Astrocyte (in vitro differentiated cells and primary cell): ENCODE data around the gene CBX8. TPM values are rescaled to one million over a fixed set of nuclear protein-coding genes. Genes with fewer than 3 reads are reported as not detected.

ENCODE experiments used
- DNase-seq: peaks from one replicate; pipeline ENCODE4 v3.0.0-alpha.2; 2010; ENCODE audit warnings: low read depth
- FAIRE-seq: peaks from 2 replicates; lab custom pipeline; 2011; peaks lifted over from hg19 to GRCh38; lab: Jason Lieb, UNC
- H2AFZ ChIP-seq: 2 replicates; pipeline ENCODE4 v1.6.0; 2012; ENCODE audit warnings: low read depth, low read length, inconsistent platforms
- H3K27ac ChIP-seq: 2 replicates; pipeline ENCODE4 v1.5.1; 2011; ENCODE audit warnings: low read depth, low read length, inconsistent platforms
- H3K27me3 ChIP-seq: 2 replicates; pipeline ENCODE4 v1.6.0; 2011; ENCODE audit warnings: low read length, inconsistent platforms; ENCODE audit not compliant: insufficient read depth
- H3K36me3 ChIP-seq: 2 replicates; pipeline ENCODE4 v1.5.1; 2011; ENCODE audit warnings: low read length, inconsistent platforms; ENCODE audit not compliant: insufficient read depth
- H3K4me1 ChIP-seq: 2 replicates; pipeline ENCODE4 v1.5.1; 2011; ENCODE audit warnings: low read length, inconsistent platforms; ENCODE audit not compliant: insufficient read depth
- H3K4me2 ChIP-seq: 2 replicates; pipeline ENCODE4 v1.6.0; 2012; ENCODE audit warnings: low read length, inconsistent platforms
- H3K4me3 ChIP-seq: 2 replicates; pipeline ENCODE4 v1.5.1; 2011; ENCODE audit warnings: low read depth, mild to moderate bottlenecking, low read length, inconsistent platforms; ENCODE audit not compliant: insufficient read depth
- H3K79me2 ChIP-seq: 2 replicates; pipeline ENCODE4 v1.6.0; 2012; ENCODE audit warnings: mild to moderate bottlenecking, low read length, inconsistent platforms; ENCODE audit not compliant: insufficient read depth
- H3K9ac ChIP-seq: 2 replicates; pipeline ENCODE4 v1.6.0; 2012; ENCODE audit warnings: mild to moderate bottlenecking, low read length, inconsistent platforms
- H3K9me3 ChIP-seq: 2 replicates; pipeline ENCODE4 v1.5.1; 2012; ENCODE audit warnings: low read depth, mild to moderate bottlenecking, low read length, inconsistent platforms; ENCODE audit not compliant: insufficient read depth
- H4K20me1 ChIP-seq: 2 replicates; pipeline ENCODE4 v1.6.0; 2012; ENCODE audit warnings: low read length, inconsistent platforms; ENCODE audit not compliant: insufficient read depth
- H3K27ac Mint-ChIP-seq: one replicate; pipeline ENCODE4 v1.8.0; 2021; ENCODE audit warnings: mild to moderate bottlenecking, mixed read lengths; ENCODE audit not compliant: unreplicated experiment
- H3K27me3 Mint-ChIP-seq: one replicate; pipeline ENCODE4 v1.8.0; 2021; ENCODE audit warnings: low read depth, mixed read lengths; ENCODE audit not compliant: unreplicated experiment
- H3K36me3 Mint-ChIP-seq: one replicate; pipeline ENCODE4 v1.8.0; 2021; ENCODE audit warnings: low read depth, mixed read lengths; ENCODE audit not compliant: unreplicated experiment
- H3K4me1 Mint-ChIP-seq: one replicate; pipeline ENCODE4 v1.8.0; 2021; ENCODE audit warnings: low read depth, mixed read lengths; ENCODE audit not compliant: unreplicated experiment
- H3K4me3 Mint-ChIP-seq: one replicate; pipeline ENCODE4 v1.8.0; 2021; ENCODE audit warnings: mild to moderate bottlenecking, moderate library complexity, mixed read lengths; ENCODE audit not compliant: unreplicated experiment
- H3K9me3 Mint-ChIP-seq: one replicate; pipeline ENCODE4 v1.8.0; 2021; ENCODE audit warnings: mild to moderate bottlenecking, mixed read lengths; ENCODE audit not compliant: unreplicated experiment
- CTCF ChIP-seq: IDR thresholded peaks from 2 replicates; pipeline ENCODE4 v1.5.1; 2011; ENCODE audit warnings: low read depth, mild to moderate bottlenecking, inconsistent platforms, low read length, moderate library complexity; ENCODE audit not compliant: insufficient read depth
- EZH2 ChIP-seq: IDR thresholded peaks from 2 replicates; pipeline ENCODE4 v1.6.1; 2012; ENCODE audit warnings: mild to moderate bottlenecking, low read length, inconsistent platforms; ENCODE audit not compliant: insufficient read depth
- total RNA-seq: library from RNA; stranded (reverse); gene quantifications from 2 replicates; pipeline ENCODE4 v1.2.1, GENCODE V29; 2021

Gene CBX8
- total RNA-seq, 1 donor from 2014 or later: 3.4 TPM

GRCh38 chr17:79794659-79795511 lies 2.0 kb downstream of the CBX8 start:
- Histone ChIP-seq H4K20me1 (peaks cover 37% of the 10 kb centered on the region), H3K4me2 (no peak overlapping the region)
- no peak for FAIRE-seq

GRCh38 chr17:79793924-79794304 lies 3.0 kb downstream of the CBX8 start:
- peaks cover 31% of the 10 kb centered on the region for H4K20me1 ChIP-seq
- H3K9me3 ChIP-seq: no peaks in the 10 kb centered on the region
- Mint-ChIP-seq H3K4me3 (peak overlapping the region; percentile 63), H3K4me1 (peaks cover 8% of the 10 kb centered on the region), H3K27ac (peak overlapping the region; percentile 36), H3K9me3 (peaks cover 7% of the 10 kb centered on the region), H3K27me3 (peaks cover 28% of the 10 kb centered on the region), H3K36me3 (peaks cover 2% of the 10 kb centered on the region)
- peak overlapping the region; percentile 43 for H3K4me3 ChIP-seq
- H3K36me3 ChIP-seq: no peaks in the 10 kb centered on the region
- FAIRE-seq (no peak), DNase-seq (no peak)
- H2AFZ ChIP-seq: no peak overlapping the region
- peak overlapping the region; percentile 91 for H3K4me2 ChIP-seq
- peaks cover 36% of the 10 kb centered on the region for H3K4me1 ChIP-seq
- H3K27me3 ChIP-seq: peaks cover 47% of the 10 kb centered on the region
- no peak overlapping the region for H3K27ac ChIP-seq
- peaks cover 6% of the 10 kb centered on the region for H3K79me2 ChIP-seq
- H3K9ac ChIP-seq: peak overlapping the region; percentile 33
- TF ChIP-seq CTCF (no peak), EZH2 (no peak)

More at GRCh38 chr17:79794659-79795511, 2.0 kb downstream of the CBX8 start:
- Mint-ChIP-seq H3K4me3 (no peak overlapping the region), H3K36me3 (peaks cover 2% of the 10 kb centered on the region), H3K9me3 (peaks cover 13% of the 10 kb centered on the region), H3K27me3 (peaks cover 30% of the 10 kb centered on the region), H3K27ac (no peak overlapping the region), H3K4me1 (peaks cover 8% of the 10 kb centered on the region)
- no peak for DNase-seq
- no peaks in the 10 kb centered on the region for H3K9me3 ChIP-seq
- H3K4me3 ChIP-seq: no peak overlapping the region
- H3K36me3 ChIP-seq: no peaks in the 10 kb centered on the region
- no peak overlapping the region for H2AFZ ChIP-seq
- TF ChIP-seq EZH2 (no peak), CTCF (no peak)
- H3K27ac ChIP-seq: no peak overlapping the region
- peaks cover 49% of the 10 kb centered on the region for H3K27me3 ChIP-seq
- peaks cover 6% of the 10 kb centered on the region for H3K79me2 ChIP-seq
- H3K9ac ChIP-seq: no peak overlapping the region
- H3K4me1 ChIP-seq: peaks cover 38% of the 10 kb centered on the region
